GM23248 (cell line): ENCODE measurements around the gene NISCH. TPM values are rescaled to one million over a fixed set of nuclear protein-coding genes. Genes with fewer than 3 reads are reported as not detected.

Experiments used
- DNase-seq: peaks from one replicate; pipeline ENCODE4 v3.0.0-alpha.2; 2015
- H2AFZ ChIP-seq: fragments of 200-600 bp; sonication (generic); 2 replicates; pipeline ENCODE4 v1.6.1; 2016; ENCODE audit warnings: antibody characterized with exemption
- H3F3A ChIP-seq: fragments of 200-600 bp; sonication (generic); 2 replicates; pipeline ENCODE4 v1.6.1; 2016; ENCODE audit warnings: mild to moderate bottlenecking, antibody characterized with exemption, mixed run types; ENCODE audit not compliant: insufficient read depth
- H3K27ac ChIP-seq: fragments of 200-600 bp; sonication (generic); 2 replicates; pipeline ENCODE4 v1.5.1; 2016; ENCODE audit warnings: mild to moderate bottlenecking
- H3K27me3 ChIP-seq: fragments of 200-600 bp; sonication (generic); replicated peaks from 2 replicates; pipeline ENCODE4 v1.6.1; 2016; ENCODE audit warnings: mild to moderate bottlenecking; ENCODE audit not compliant: insufficient read depth
- H3K36me3 ChIP-seq: fragments of 200-600 bp; sonication (generic); 2 replicates; pipeline ENCODE4 v1.6.1; 2016; ENCODE audit warnings: low read depth, mild to moderate bottlenecking
- H3K4me1 ChIP-seq: fragments of 200-600 bp; sonication (generic); 2 replicates; pipeline ENCODE4 v1.6.1; 2016; ENCODE audit warnings: mild to moderate bottlenecking; ENCODE audit not compliant: insufficient read depth
- H3K4me2 ChIP-seq: fragments of 200-600 bp; sonication (generic); one replicate; pipeline ENCODE4 v1.6.1; 2016; ENCODE audit warnings: mild to moderate bottlenecking; ENCODE audit not compliant: unreplicated experiment
- H3K4me3 ChIP-seq: fragments of 200-600 bp; sonication (generic); 2 replicates; pipeline ENCODE4 v1.5.1; 2016; ENCODE audit warnings: mild to moderate bottlenecking
- H3K79me2 ChIP-seq: fragments of 200-600 bp; sonication (generic); 2 replicates; pipeline ENCODE4 v1.6.1; 2016; ENCODE audit warnings: mild to moderate bottlenecking; ENCODE audit not compliant: insufficient read depth
- H3K9ac ChIP-seq: fragments of 200-600 bp; sonication (generic); 2 replicates; pipeline ENCODE4 v1.6.1; 2016; ENCODE audit warnings: mild to moderate bottlenecking
- H3K9me2 ChIP-seq: fragments of 200-600 bp; sonication (generic); 2 replicates; pipeline ENCODE4 v1.6.1; 2016; ENCODE audit warnings: mixed run types, mild to moderate bottlenecking, moderate library complexity; ENCODE audit not compliant: insufficient read depth
- H3K9me3 ChIP-seq: fragments of 200-600 bp; sonication (generic); one replicate; pipeline ENCODE4 v1.6.1; 2017; ENCODE audit warnings: low read depth
- H4K20me1 ChIP-seq: fragments of 200-600 bp; sonication (generic); 2 replicates; pipeline ENCODE4 v1.6.0; 2016; ENCODE audit not compliant: insufficient read depth
- EZH2 ChIP-seq: fragments of 200-600 bp; sonication (generic); IDR thresholded peaks from 2 replicates; pipeline ENCODE4 v1.6.1; 2018; ENCODE audit warnings: antibody characterized with exemption, mild to moderate bottlenecking; ENCODE audit not compliant: insufficient read depth, poor library complexity, severe bottlenecking
- EZH2phosphoT487 ChIP-seq: fragments of 200-600 bp; sonication (generic); IDR thresholded peaks from 2 replicates; pipeline ENCODE4 v1.6.1; 2018; ENCODE audit warnings: antibody characterized with exemption, moderate library complexity, mild to moderate bottlenecking, low read depth; ENCODE audit not compliant: insufficient read depth
- WGBS, 2 experiments: methylation state at CpG; one replicate each; pipeline ENCODE4 v1.1.6; 2015 to 2017; ENCODE audit warnings: low lambda C conversion rate in 2 of 2, low coverage in 1 of 2; ENCODE audit errors: missing lambda C conversion rate in 2 of 2; 5-methylcytosine and 5-hydroxymethylcytosine counted together
- in situ Hi-C: fragments of 300-500 bp; cut with MboI; formaldehyde crosslinking; loops from 2 replicates; pipeline ENCODE4 v1.15.0; 2020
- polyA plus RNA-seq: library from polyadenylated mRNA; unstranded; fragments of >200 nt; fragmentation: Nextera tagmentation; extraction: Ambion mirVana; gene quantifications from 2 replicates; pipeline ENCODE4 v1.2.1, GENCODE V29; 2016
- total RNA-seq: library from RNA; depleted of rRNA; stranded (reverse); fragments of >200 nt; shearing (Covaris generic); gene quantifications from 2 replicates; pipeline ENCODE4 v1.2.3, GENCODE V29; 2014

Gene NISCH
- total and polyA plus RNA-seq, 2 experiments from 2014 or later: 32.8 to 53.7 TPM

DNA sequence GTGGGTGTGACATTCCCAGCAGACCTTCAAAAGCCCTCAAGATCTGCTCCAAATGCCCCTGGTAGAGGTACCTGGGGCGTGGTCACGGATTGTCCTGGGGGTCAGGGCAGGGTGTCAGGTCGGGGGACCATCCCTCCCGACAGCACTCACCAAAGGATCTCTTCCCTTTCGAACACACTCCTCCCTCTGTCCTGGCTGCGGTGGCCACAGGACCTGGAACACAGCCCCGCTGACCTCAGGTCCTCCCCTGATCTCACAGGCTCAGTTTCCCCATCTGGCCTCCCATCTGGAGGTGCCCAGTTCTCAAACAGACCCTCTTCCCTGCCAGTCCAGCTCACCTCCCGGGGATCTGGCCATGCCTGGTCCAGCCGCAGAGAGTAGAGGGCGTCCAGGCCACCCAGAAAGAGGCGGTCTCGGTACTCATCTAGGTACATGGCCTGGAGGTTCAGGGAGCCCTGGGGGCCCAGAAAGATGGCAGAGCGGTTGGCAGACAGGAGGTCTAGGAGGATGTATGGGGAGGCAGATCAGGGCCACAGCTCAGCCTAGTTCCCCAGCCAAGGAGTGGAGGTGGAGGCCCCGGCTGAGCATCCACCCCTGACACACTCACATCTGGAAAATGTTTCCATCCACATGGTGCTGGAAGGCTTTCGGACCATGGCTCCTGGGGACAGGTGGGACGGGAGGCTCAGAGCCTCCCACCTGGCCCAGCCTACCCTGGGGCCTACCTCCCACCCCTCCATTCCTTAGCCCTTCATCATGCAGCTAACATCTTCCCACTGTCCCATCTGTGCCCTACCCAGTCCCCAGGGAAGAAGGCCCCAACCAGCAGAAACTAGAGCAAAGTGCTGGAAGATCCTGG lies 12.8 kb upstream of the NISCH start:
- H3K4me2 ChIP-seq: no peak overlapping the region
- no peaks in the 10 kb centered on the region for H3K36me3 ChIP-seq
- TF ChIP-seq EZH2phosphoT487 (no peak), EZH2 (no peak)
- no peaks in the 10 kb centered on the region for H3F3A ChIP-seq
- H3K9ac ChIP-seq: no peak overlapping the region
- no peaks in the 10 kb centered on the region for H3K79me2 ChIP-seq
- H3K27me3 ChIP-seq: no peaks in the 10 kb centered on the region
- 78 to 79% methylated on average over 12 to 16 of the region's 16 CpGs for WGBS, 2 experiments
- no peak overlapping the region for H2AFZ ChIP-seq
- no peak overlapping the region for H3K4me3 ChIP-seq
- no peaks in the 10 kb centered on the region for H3K9me2 ChIP-seq
- DNase-seq: no peak
- in situ Hi-C loops: no loop called here
- no peaks in the 10 kb centered on the region for H4K20me1 ChIP-seq
- H3K27ac ChIP-seq: no peak overlapping the region
- no peaks in the 10 kb centered on the region for H3K4me1 ChIP-seq
- no peaks in the 10 kb centered on the region for H3K9me3 ChIP-seq

DNA sequence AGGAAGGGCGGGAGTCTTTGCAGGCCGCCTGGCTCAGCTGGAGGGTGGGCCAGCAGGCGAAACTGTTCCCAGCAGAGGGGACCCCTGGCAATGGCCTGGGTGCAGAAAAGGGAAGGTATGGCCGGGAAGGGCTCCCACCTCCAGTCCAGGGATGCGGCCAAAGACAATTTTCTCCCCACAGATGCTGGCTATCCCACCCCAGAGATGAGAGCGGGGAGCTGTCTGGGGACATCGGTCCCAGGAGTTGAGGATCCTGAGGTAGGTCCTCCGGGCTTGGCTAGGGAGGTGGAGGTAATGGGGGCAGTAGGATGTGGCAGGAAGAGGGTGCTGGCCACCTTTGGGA lies 12.2 kb upstream of the NISCH start:
- Histone ChIP-seq H3K9ac (no peak overlapping the region), H3K9me3 (no peaks in the 10 kb centered on the region), H3K4me1 (no peaks in the 10 kb centered on the region), H3K4me3 (no peak overlapping the region), H3K27me3 (no peaks in the 10 kb centered on the region), H3K79me2 (no peaks in the 10 kb centered on the region), H4K20me1 (no peaks in the 10 kb centered on the region), H3F3A (no peaks in the 10 kb centered on the region), H3K27ac (no peak overlapping the region), H3K36me3 (no peaks in the 10 kb centered on the region), H3K9me2 (no peaks in the 10 kb centered on the region), H2AFZ (no peak overlapping the region), H3K4me2 (no peak overlapping the region)
- in situ Hi-C loops: no loop called here
- 75 to 77% methylated on average over 8 of the region's 8 CpGs for WGBS, 2 experiments
- no peak for DNase-seq
- TF ChIP-seq EZH2phosphoT487 (no peak), EZH2 (no peak)

DNA sequence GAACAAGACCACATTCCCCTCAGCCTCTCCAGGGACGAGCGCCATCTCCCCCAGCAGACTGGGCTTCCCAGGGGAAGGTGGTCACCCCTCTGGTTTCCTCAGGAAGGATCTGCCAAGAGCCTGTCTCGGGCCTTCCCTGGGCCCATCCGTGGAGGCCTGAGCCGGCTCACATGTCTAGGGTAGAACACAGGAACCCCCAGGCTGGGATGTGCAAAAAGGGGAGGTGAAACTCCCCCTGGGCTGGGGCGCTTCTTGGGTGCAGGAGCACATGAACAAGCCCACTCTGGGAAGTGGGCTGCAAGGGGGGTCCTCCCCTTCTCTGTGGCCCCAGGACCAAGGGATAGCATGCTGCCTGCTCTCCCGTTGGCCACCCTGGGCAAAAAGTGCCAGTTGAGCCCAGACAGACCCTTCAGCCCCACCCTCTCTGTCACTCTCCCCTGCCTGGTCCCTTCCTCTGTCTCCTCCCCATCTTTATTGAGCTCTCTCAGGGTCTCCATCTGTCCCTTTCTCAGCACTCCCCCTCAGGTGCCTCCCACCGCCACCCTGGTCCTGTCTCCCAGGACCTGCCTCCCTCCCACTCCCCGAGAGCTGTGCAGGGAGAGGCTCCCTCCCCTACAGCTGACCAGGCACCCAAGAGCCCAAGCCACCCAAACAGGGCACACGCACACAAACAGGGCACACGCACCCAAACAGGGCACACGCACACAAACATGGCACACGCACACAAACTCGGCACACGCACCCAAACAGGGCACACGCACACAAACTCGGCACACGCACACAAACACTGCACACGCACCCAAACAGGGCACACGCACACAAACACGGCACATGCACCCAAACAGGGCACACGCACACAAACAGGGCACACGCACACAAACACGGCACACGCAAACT lies 11.4 kb upstream of the NISCH start:
- H3K9me2 ChIP-seq: no peaks in the 10 kb centered on the region
- H3F3A ChIP-seq: no peaks in the 10 kb centered on the region
- TF ChIP-seq EZH2 (no peak), EZH2phosphoT487 (no peak)
- no peak for DNase-seq
- no peaks in the 10 kb centered on the region for H3K9me3 ChIP-seq
- H3K27me3 ChIP-seq: no peaks in the 10 kb centered on the region
- no peaks in the 10 kb centered on the region for H3K79me2 ChIP-seq
- H3K9ac ChIP-seq: no peak overlapping the region
- H3K36me3 ChIP-seq: no peaks in the 10 kb centered on the region
- no peak overlapping the region for H3K4me3 ChIP-seq
- H4K20me1 ChIP-seq: no peaks in the 10 kb centered on the region
- in situ Hi-C loops: no loop called here
- H2AFZ ChIP-seq: no peak overlapping the region
- no peaks in the 10 kb centered on the region for H3K4me1 ChIP-seq
- no peak overlapping the region for H3K27ac ChIP-seq
- no peak overlapping the region for H3K4me2 ChIP-seq
- WGBS, 2 experiments: 80 to 82% methylated on average over 24 to 25 of the region's 25 CpGs

DNA sequence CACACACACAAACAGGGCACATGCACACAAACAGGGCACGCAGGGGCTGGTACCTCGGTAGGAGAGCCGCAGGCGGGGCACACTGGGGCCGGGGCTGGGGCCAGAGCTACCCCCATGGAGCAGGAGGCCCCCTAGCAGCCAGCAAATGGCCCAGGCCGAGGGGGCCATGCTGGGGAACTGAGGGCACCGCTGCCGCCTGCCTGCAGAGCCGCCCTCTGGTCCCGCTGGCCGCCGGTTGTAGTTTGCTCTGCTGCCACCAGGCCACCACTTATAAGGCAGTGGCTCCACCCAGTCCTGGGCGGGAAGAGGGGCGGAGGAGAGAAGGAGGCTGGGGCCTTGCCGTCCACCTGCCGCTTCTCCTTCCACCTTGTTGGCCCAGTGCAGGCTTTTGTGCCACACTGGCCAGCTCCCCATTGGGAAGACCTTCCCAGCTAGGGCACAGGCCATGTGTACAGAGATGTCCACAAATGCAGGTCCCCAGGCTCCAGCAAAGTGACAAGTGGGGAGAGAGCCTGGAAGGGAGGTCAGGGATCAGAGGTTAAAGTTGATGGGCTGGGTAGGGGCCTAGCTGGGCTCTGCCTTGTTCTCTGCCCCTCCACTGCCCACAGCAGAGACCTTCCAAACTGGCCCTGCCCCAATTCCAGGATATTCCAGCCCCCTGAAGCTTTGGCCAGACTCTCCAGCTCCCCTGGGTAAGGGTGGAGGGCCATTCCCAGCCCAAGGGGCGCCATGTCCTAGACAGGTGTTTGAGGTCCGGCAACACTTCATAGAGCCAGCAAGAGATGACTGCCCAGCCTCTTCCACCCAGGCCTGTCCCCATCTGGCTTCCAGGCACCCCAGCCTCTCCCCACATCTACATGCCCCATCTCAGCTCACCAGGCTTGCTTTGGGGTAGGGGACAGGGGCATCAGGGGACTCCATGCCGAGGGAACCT lies 10.3 kb upstream of the NISCH start, which contains the start of gene SEMA3G:
Gene SEMA3G (minus strand): TSS at position 244 of the 934 bp plus-strand sequence. CDS start 76 bp downstream, at position 168.
- peak within 1 kb of the TSS; percentile 53; the same call in 1 of the 2 replicates for H2AFZ ChIP-seq
- in situ Hi-C loops: no loop called here

More for the DNA sequence above, 10.3 kb upstream of the NISCH start, which contains the start of gene SEMA3G:
- H4K20me1 ChIP-seq: no peaks in the 10 kb centered on the region
- no peak within 1 kb of the TSS for H3K4me3 ChIP-seq
- no peak for TF ChIP-seq EZH2phosphoT487
- TF ChIP-seq EZH2: no peak
- H3K27me3 ChIP-seq: no peaks in the 10 kb centered on the region
- WGBS, 2 experiments: 15 to 17% methylated on average over 17 to 18 of the region's 19 CpGs
- peak; percentile 88 for DNase-seq
- no peak within 1 kb of the TSS for H3K27ac ChIP-seq
- no peaks in the 10 kb centered on the region for H3K9me2 ChIP-seq
- H3K79me2 ChIP-seq: no peaks in the 10 kb centered on the region
- H3K4me2 ChIP-seq: no peak within 1 kb of the TSS
- no peaks in the 10 kb centered on the region for H3K9me3 ChIP-seq
- no peaks in the 10 kb centered on the region for H3K4me1 ChIP-seq
- no peaks in the 10 kb centered on the region for H3F3A ChIP-seq
- no peaks in the 10 kb centered on the region for H3K36me3 ChIP-seq
- no peak within 1 kb of the TSS for H3K9ac ChIP-seq
